ENCODE results near the gene LEMD2. TPM values are rescaled to one million over a fixed set of nuclear protein-coding genes. Genes with fewer than 3 reads are reported as not detected.

The LEMD2 gene
- total and polyA plus RNA-seq, 5 donors from 2014 or later, result 25.7 to 102 (median 32.1) TPM

- ATAC-seq (ENCODE audit: low read depth in 2 of 2) (no peak), DNase-seq (no peak)
- H3K4me1 ChIP-seq (ENCODE audit: control insufficient read depth, insufficient read depth, low read length, poor library complexity, severe bottlenecking), result no peaks in the 10 kb centered on the region
- H3K36me3 ChIP-seq (ENCODE audit: control insufficient read depth, insufficient read depth, low read length), result no peaks in the 10 kb centered on the region
- no peak overlapping the region for H3K4me3 Mint-ChIP-seq
- peaks cover 22% of the 10 kb centered on the region for H3K27me3 Mint-ChIP-seq
- no peaks in the 10 kb centered on the region for H3K9me3 ChIP-seq (ENCODE audit: control insufficient read depth in 2 of 2, low read length in 2 of 2)
- no peaks in the 10 kb centered on the region for H3K9me3 Mint-ChIP-seq
- no peak overlapping the region for H3K27ac ChIP-seq (ENCODE audit: insufficient read depth, low read length, poor library complexity, severe bottlenecking)
- H3K27me3 ChIP-seq (ENCODE audit: control insufficient read depth, insufficient read depth, low read length), result no peaks in the 10 kb centered on the region
- H3K4me3 ChIP-seq (ENCODE audit: low read depth, low read length), result no peak overlapping the region
- H3K4me1 Mint-ChIP-seq, result peaks cover 0 to 2% (median 0%) of the 10 kb centered on the region in 4 donors
- H3K36me3 Mint-ChIP-seq, result no peaks in the 10 kb centered on the region
- no peak overlapping the region for H3K27ac Mint-ChIP-seq
These were observed 27.4 kb downstream of the LEMD2 start for GRCh38 chr6:33761581-33761921.

GRCh38 chr6:33759887-33760629 is 28.9 kb downstream of the LEMD2 start:
- Mint-ChIP-seq H3K36me3 (no peaks in the 10 kb centered on the region), H3K4me1 (peaks cover 0 to 2% (median 0%) of the 10 kb centered on the region in 4 donors), H3K27me3 (peaks cover 25% of the 10 kb centered on the region), H3K4me3 (no peak overlapping the region), H3K27ac (no peak overlapping the region), H3K9me3 (peaks cover 0 to 1% (median 0%) of the 10 kb centered on the region in 7 donors)
- no peak overlapping the region for H3K4me3 ChIP-seq (ENCODE audit: low read depth, low read length)
- H3K4me1 ChIP-seq (ENCODE audit: control insufficient read depth, insufficient read depth, low read length, poor library complexity, severe bottlenecking), result no peaks in the 10 kb centered on the region
- ATAC-seq (ENCODE audit: low read depth in 2 of 2), result no peak
- H3K27me3 ChIP-seq (ENCODE audit: control insufficient read depth, insufficient read depth, low read length), result no peaks in the 10 kb centered on the region
- no peak for DNase-seq
- no peak overlapping the region for H3K27ac ChIP-seq (ENCODE audit: insufficient read depth, low read length, poor library complexity, severe bottlenecking)
- no peaks in the 10 kb centered on the region for H3K36me3 ChIP-seq (ENCODE audit: control insufficient read depth, insufficient read depth, low read length)
- H3K9me3 ChIP-seq (ENCODE audit: control insufficient read depth in 2 of 2, low read length in 2 of 2), result no peaks in the 10 kb centered on the region

DNA sequence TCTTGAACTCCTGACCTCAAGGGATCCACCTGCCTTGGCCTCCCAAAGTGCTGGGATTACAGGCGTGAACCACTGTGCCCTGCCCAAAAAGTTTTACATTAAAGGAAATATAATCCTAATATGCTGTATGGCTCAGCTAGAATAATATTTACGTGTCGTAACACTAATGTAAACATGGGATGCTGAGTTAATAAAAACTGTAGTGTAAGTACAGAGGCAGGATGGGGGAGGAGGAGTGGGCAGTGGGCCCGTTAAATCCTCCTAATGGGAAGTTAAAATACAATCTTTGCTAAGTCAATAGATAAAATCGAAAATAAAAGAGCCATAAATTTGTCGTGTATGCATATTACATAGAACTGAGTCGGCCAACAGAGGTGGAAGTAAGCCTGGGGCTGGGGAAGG is 30.1 kb downstream of the LEMD2 start:
- DNase-seq (no peak), ATAC-seq (ENCODE audit: low read depth in 2 of 2) (no peak)
- Mint-ChIP-seq H3K36me3 (no peaks in the 10 kb centered on the region), H3K27me3 (peaks cover 25% of the 10 kb centered on the region), H3K4me3 (no peak overlapping the region), H3K27ac (no peak overlapping the region), H3K9me3 (peaks cover 0 to 1% (median 0%) of the 10 kb centered on the region in 7 donors), H3K4me1 (peaks cover 0 to 2% (median 0%) of the 10 kb centered on the region in 4 donors)
- Histone ChIP-seq H3K4me3 (ENCODE audit: low read depth, low read length) (no peak overlapping the region), H3K36me3 (ENCODE audit: control insufficient read depth, insufficient read depth, low read length) (no peaks in the 10 kb centered on the region), H3K4me1 (ENCODE audit: control insufficient read depth, insufficient read depth, low read length, poor library complexity, severe bottlenecking) (no peaks in the 10 kb centered on the region), H3K9me3 (ENCODE audit: control insufficient read depth in 2 of 2, low read length in 2 of 2) (no peaks in the 10 kb centered on the region), H3K27me3 (ENCODE audit: control insufficient read depth, insufficient read depth, low read length) (no peaks in the 10 kb centered on the region), H3K27ac (ENCODE audit: insufficient read depth, low read length, poor library complexity, severe bottlenecking) (no peak overlapping the region)

GRCh38 chr6:33757906-33758305 is 31.0 kb downstream of the LEMD2 start:
- Histone ChIP-seq H3K36me3 (ENCODE audit: control insufficient read depth, insufficient read depth, low read length) (no peaks in the 10 kb centered on the region), H3K4me3 (ENCODE audit: low read depth, low read length) (no peak overlapping the region), H3K9me3 (ENCODE audit: control insufficient read depth in 2 of 2, low read length in 2 of 2) (no peaks in the 10 kb centered on the region), H3K4me1 (ENCODE audit: control insufficient read depth, insufficient read depth, low read length, poor library complexity, severe bottlenecking) (no peaks in the 10 kb centered on the region), H3K27me3 (ENCODE audit: control insufficient read depth, insufficient read depth, low read length) (no peaks in the 10 kb centered on the region), H3K27ac (ENCODE audit: insufficient read depth, low read length, poor library complexity, severe bottlenecking) (no peak overlapping the region)
- no peak overlapping the region for H3K4me3 Mint-ChIP-seq
- no peaks in the 10 kb centered on the region for H3K36me3 Mint-ChIP-seq
- peaks cover 0 to 1% (median 0%) of the 10 kb centered on the region in 7 donors for H3K9me3 Mint-ChIP-seq
- H3K27me3 Mint-ChIP-seq, result peaks cover 25% of the 10 kb centered on the region
- ATAC-seq (ENCODE audit: low read depth in 2 of 2) (no peak), DNase-seq (no peak)
- peaks cover 0 to 2% (median 0%) of the 10 kb centered on the region in 4 donors for H3K4me1 Mint-ChIP-seq
- H3K27ac Mint-ChIP-seq, result no peak overlapping the region

DNA sequence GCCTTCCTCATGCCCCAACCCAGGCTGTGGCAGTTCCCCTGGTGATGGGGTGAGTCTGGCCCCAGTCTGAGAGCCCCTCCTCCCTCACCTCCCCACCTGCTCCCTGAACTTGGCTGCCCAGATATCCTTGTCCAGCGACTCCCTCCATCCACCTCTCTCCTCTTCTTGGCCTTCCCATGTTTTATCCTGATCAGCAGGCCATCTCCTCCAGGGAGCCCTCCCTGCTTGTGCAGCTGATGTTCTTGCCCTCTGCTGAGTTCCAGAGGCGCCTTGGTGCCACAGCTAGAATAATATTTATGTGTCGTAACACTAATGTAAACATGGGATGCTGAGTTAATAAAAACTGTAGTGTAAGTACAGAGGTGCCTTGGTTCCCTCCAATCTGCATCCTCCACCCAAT is 31.8 kb downstream of the LEMD2 start:
- H3K36me3 Mint-ChIP-seq, result no peaks in the 10 kb centered on the region
- peaks cover 0 to 2% (median 0%) of the 10 kb centered on the region in 4 donors for H3K4me1 Mint-ChIP-seq
- Histone ChIP-seq H3K9me3 (ENCODE audit: control insufficient read depth in 2 of 2, low read length in 2 of 2) (no peaks in the 10 kb centered on the region), H3K36me3 (ENCODE audit: control insufficient read depth, insufficient read depth, low read length) (no peaks in the 10 kb centered on the region), H3K4me1 (ENCODE audit: control insufficient read depth, insufficient read depth, low read length, poor library complexity, severe bottlenecking) (no peaks in the 10 kb centered on the region), H3K27me3 (ENCODE audit: control insufficient read depth, insufficient read depth, low read length) (no peaks in the 10 kb centered on the region), H3K4me3 (ENCODE audit: low read depth, low read length) (no peak overlapping the region), H3K27ac (ENCODE audit: insufficient read depth, low read length, poor library complexity, severe bottlenecking) (no peak overlapping the region)
- DNase-seq (no peak), ATAC-seq (ENCODE audit: low read depth in 2 of 2) (no peak)
- H3K9me3 Mint-ChIP-seq, result peaks cover 0 to 1% (median 0%) of the 10 kb centered on the region in 7 donors
- H3K4me3 Mint-ChIP-seq, result no peak overlapping the region
- peaks cover 23% of the 10 kb centered on the region for H3K27me3 Mint-ChIP-seq
- no peak overlapping the region for H3K27ac Mint-ChIP-seq

DNA sequence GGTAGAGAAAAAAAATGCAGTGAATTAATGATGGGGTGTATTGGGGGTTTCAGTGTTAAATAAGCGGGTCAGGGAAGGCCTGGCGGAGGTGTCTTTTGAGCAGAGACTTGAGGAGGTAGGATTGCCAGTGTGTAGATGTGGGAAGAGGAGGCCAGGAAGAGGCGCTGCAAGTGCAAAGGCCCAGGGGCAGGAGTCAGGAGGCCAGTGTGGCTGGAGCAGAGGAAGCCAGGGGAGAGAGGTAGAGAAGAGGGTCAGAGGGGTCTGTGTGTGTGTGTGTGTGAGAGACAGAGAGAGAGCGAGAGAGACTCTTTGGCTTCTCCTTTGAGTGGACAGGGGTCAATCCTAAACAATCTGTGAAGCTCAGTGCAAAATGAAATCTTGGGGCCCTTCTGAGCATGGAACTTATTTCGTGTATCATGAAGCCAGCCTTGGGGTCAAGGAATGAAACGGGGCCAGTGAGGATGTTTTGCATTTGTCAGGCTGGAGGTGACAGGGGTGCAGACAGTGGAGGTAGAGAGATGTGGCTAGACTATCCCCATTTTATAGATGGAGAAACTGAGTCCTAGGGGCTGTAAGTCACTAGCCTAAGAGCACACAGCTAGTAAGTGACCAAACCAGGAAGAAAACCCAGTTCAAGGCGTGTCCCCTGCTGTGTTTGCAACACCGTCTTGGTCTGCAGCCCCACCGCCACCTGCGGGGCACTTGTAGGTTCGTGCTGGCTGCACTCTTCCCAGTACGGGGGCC is 32.5 kb downstream of the LEMD2 start:
- peaks cover 0 to 2% (median 0%) of the 10 kb centered on the region in 4 donors for H3K4me1 Mint-ChIP-seq
- H3K27me3 Mint-ChIP-seq, result peaks cover 21% of the 10 kb centered on the region
- peak overlapping the region in 1 of 3 donors; percentile 53 for H3K27ac Mint-ChIP-seq
- DNase-seq, result no peak
- Histone ChIP-seq H3K4me1 (ENCODE audit: control insufficient read depth, insufficient read depth, low read length, poor library complexity, severe bottlenecking) (no peaks in the 10 kb centered on the region), H3K36me3 (ENCODE audit: control insufficient read depth, insufficient read depth, low read length) (no peaks in the 10 kb centered on the region), H3K9me3 (ENCODE audit: control insufficient read depth in 2 of 2, low read length in 2 of 2) (no peaks in the 10 kb centered on the region), H3K4me3 (ENCODE audit: low read depth, low read length) (no peak overlapping the region), H3K27ac (ENCODE audit: insufficient read depth, low read length, poor library complexity, severe bottlenecking) (no peak overlapping the region), H3K27me3 (ENCODE audit: control insufficient read depth, insufficient read depth, low read length) (no peaks in the 10 kb centered on the region)
- H3K9me3 Mint-ChIP-seq, result peaks cover 0 to 1% (median 0%) of the 10 kb centered on the region in 7 donors
- no peaks in the 10 kb centered on the region for H3K36me3 Mint-ChIP-seq
- no peak for ATAC-seq (ENCODE audit: low read depth in 2 of 2)
- H3K4me3 Mint-ChIP-seq, result no peak overlapping the region

- DNase-seq, result no peak
- H3K9me3 Mint-ChIP-seq, result peaks cover 0 to 1% (median 0%) of the 10 kb centered on the region in 7 donors
- no peaks in the 10 kb centered on the region for H3K4me1 ChIP-seq (ENCODE audit: control insufficient read depth, insufficient read depth, low read length, poor library complexity, severe bottlenecking)
- no peaks in the 10 kb centered on the region for H3K9me3 ChIP-seq (ENCODE audit: control insufficient read depth in 2 of 2, low read length in 2 of 2)
- no peaks in the 10 kb centered on the region for H3K36me3 ChIP-seq (ENCODE audit: control insufficient read depth, insufficient read depth, low read length)
- H3K27me3 ChIP-seq (ENCODE audit: control insufficient read depth, insufficient read depth, low read length), result no peaks in the 10 kb centered on the region
- no peak overlapping the region for H3K4me3 ChIP-seq (ENCODE audit: low read depth, low read length)
- no peaks in the 10 kb centered on the region for H3K36me3 Mint-ChIP-seq
- no peaks in the 10 kb centered on the region for H3K4me1 Mint-ChIP-seq
- H3K27ac Mint-ChIP-seq, result no peak overlapping the region
- no peak overlapping the region for H3K27ac ChIP-seq (ENCODE audit: insufficient read depth, low read length, poor library complexity, severe bottlenecking)
- no peak overlapping the region for H3K4me3 Mint-ChIP-seq
- H3K27me3 Mint-ChIP-seq, result peaks cover 20% of the 10 kb centered on the region
- no peak for ATAC-seq (ENCODE audit: low read depth in 2 of 2)
These were observed 33.7 kb downstream of the LEMD2 start for GRCh38 chr6:33755070-33755869.

Data from CD4-positive, CD25-positive, alpha-beta regulatory T cell (primary cell).